Breast epithelium (tissue), 3 donors: ENCODE measurements around the gene ZACN.

Experiments
- CTCF ChIP-seq, 3 donors: fragments of 450-650 bp; IDR thresholded peaks; one replicate each; pipeline ENCODE4 v1.5.1; 2016 to 2017; ENCODE audit warnings: antibody characterized with exemption in 3 of 3, mild to moderate bottlenecking in 3 of 3, moderate library complexity in 3 of 3
- POLR2A ChIP-seq: fragments of 450-650 bp; IDR thresholded peaks from one replicate; pipeline ENCODE4 v1.6.1; 2016; ENCODE audit warnings: antibody characterized with exemption, mild to moderate bottlenecking, moderate library complexity

- no peak for TF ChIP-seq CTCF (IDR thresholded peaks at IDR 0.05)
- no peak for TF ChIP-seq POLR2A
Measured at GRCh38 chr17:76049239-76049638, 29.7 kb upstream of the ZACN start.
